HepG2 (cell line): ENCODE results near the gene PLD3. TPM values are rescaled to one million over a fixed set of nuclear protein-coding genes. Genes with fewer than 3 reads are reported as not detected.

Source experiments
- ERF ChIP-seq: IDR thresholded peaks from 2 replicates; pipeline ENCODE4 v1.6.1; 2018; ENCODE audit warnings: missing biosample characterization, missing genetic modification reagents
- HNF4A ChIP-seq: sonication (generic); formaldehyde crosslinking; IDR thresholded peaks from 2 replicates; pipeline ENCODE4 v1.4.0; 2020; ENCODE audit warnings: missing genetic modification reagents
- HNRNPLL ChIP-seq: fragments of 200-400 bp; formaldehyde crosslinking; IDR thresholded peaks from 2 replicates; pipeline ENCODE4 v1.6.1; 2017; ENCODE audit warnings: mild to moderate bottlenecking, low read depth, low read length; ENCODE audit not compliant: poor library complexity, severe bottlenecking
- IRF9 ChIP-seq: sonication (generic); formaldehyde crosslinking; IDR thresholded peaks from 2 replicates; pipeline ENCODE4 v1.8.0; 2022; ENCODE audit warnings: missing genetic modification reagents, mild to moderate bottlenecking, borderline replicate concordance
- IRX3 ChIP-seq: sonication (generic); formaldehyde crosslinking; IDR thresholded peaks from 2 replicates; pipeline ENCODE4 v1.8.1; 2023; ENCODE audit warnings: mild to moderate bottlenecking, low read depth, missing genetic modification reagents, borderline replicate concordance
- MED1 ChIP-seq: sonication (generic); formaldehyde crosslinking; IDR thresholded peaks from 2 replicates; pipeline ENCODE4 v1.4.0; 2020; ENCODE audit warnings: missing genetic modification reagents
- MYC ChIP-seq: sonication (generic); formaldehyde crosslinking; IDR thresholded peaks from 2 replicates; pipeline ENCODE4 v1.9.0; 2021; ENCODE audit warnings: missing genetic modification reagents, borderline replicate concordance
- NRL ChIP-seq: sonication (generic); formaldehyde crosslinking; IDR thresholded peaks from 2 replicates; pipeline ENCODE4 v1.5.0; 2020; ENCODE audit warnings: missing genetic modification reagents, mild to moderate bottlenecking, moderate library complexity, borderline replicate concordance
- PHF5A ChIP-seq: IDR thresholded peaks from one replicate; pipeline ENCODE4 v1.6.1; 2018; ENCODE audit warnings: low read depth, missing genetic modification reagents; ENCODE audit not compliant: unreplicated experiment
- PHF8 ChIP-seq: sonication (generic); formaldehyde crosslinking; IDR thresholded peaks from 2 replicates; pipeline ENCODE4 v1.5.0; 2020; ENCODE audit warnings: missing genetic modification reagents
- PRDM15 ChIP-seq: sonication (generic); formaldehyde crosslinking; IDR thresholded peaks from 2 replicates; pipeline ENCODE4 v1.4.0; 2020; ENCODE audit warnings: missing genetic modification reagents
- RXRA ChIP-seq: sonication (generic); formaldehyde crosslinking; IDR thresholded peaks from 2 replicates; pipeline ENCODE4 v1.5.1; 2020; ENCODE audit warnings: missing genetic modification reagents
- SRY ChIP-seq: sonication (generic); formaldehyde crosslinking; IDR thresholded peaks from 2 replicates; pipeline ENCODE4 v1.8.0; 2022; ENCODE audit warnings: mild to moderate bottlenecking, missing genetic modification reagents
- TFDP2 ChIP-seq: sonication (generic); formaldehyde crosslinking; IDR thresholded peaks from 2 replicates; pipeline ENCODE4 v1.4.0; 2020; ENCODE audit warnings: missing genetic modification reagents
- YEATS4 ChIP-seq: sonication (generic); formaldehyde crosslinking; IDR thresholded peaks from 2 replicates; pipeline ENCODE4 v1.4.0; 2020; ENCODE audit warnings: missing genetic modification reagents, borderline replicate concordance
- ZBTB7A ChIP-seq: sonication (generic); formaldehyde crosslinking; IDR thresholded peaks from 2 replicates; pipeline ENCODE4 v1.8.0; 2022; ENCODE audit warnings: mild to moderate bottlenecking, missing genetic modification reagents
- ZFX ChIP-seq: sonication (generic); formaldehyde crosslinking; IDR thresholded peaks from 2 replicates; pipeline ENCODE4 v1.4.0; 2020; ENCODE audit warnings: mild to moderate bottlenecking, low read depth, missing genetic modification reagents, moderate library complexity
- ZMYM3 ChIP-seq: sonication (generic); formaldehyde crosslinking; IDR thresholded peaks from 2 replicates; pipeline ENCODE4 v1.5.1; 2020; ENCODE audit warnings: mild to moderate bottlenecking, missing genetic modification reagents
- ZNF3 ChIP-seq: IDR thresholded peaks from 2 replicates; pipeline ENCODE4 v1.7.0; 2017; ENCODE audit warnings: inconsistent platforms
- polyA plus RNA-seq, 8 experiments: library from polyadenylated mRNA; depleted of rRNA in 3 of 8; stranded (reverse) in 7 of 8; unstranded in 1 of 8; fragments of >200 nt; fragmentation: Illumina TruSeq in 4 of 8; extraction: Trizol in 4 of 8; gene quantifications; 2 replicates each; pipeline versions ENCODE4 v1.2.1 to v1.2.3, GENCODE V29; 2011 to 2016; ENCODE audit warnings: low read depth in 4 of 8, missing spikeins in 1 of 8, mixed read lengths in 1 of 8; ENCODE audit not compliant: insufficient read depth in 1 of 8
- total RNA-seq, 5 experiments: library from RNA; depleted of rRNA; stranded (reverse); fragments of >200 nt; fragmentation: Illumina TruSeq; extraction: Trizol; gene quantifications; 2 replicates each; pipeline ENCODE4 v1.2.3, GENCODE V29; 2016; ENCODE audit warnings: low read depth in 1 of 5
- TF ChIP-seq, protein P1 (sequence below): sonication (generic); formaldehyde crosslinking; IDR thresholded peaks from 2 replicates; pipeline ENCODE4 v1.5.1; 2020; ENCODE audit warnings: missing genetic modification reagents, mild to moderate bottlenecking, borderline replicate concordance

PLD3 gene
- total and polyA plus RNA-seq, 2 of the 13 experiments (the other 11 are each of a cell fraction or from before 2014, with no cell fraction given), result 45.7 to 164 TPM

DNA sequence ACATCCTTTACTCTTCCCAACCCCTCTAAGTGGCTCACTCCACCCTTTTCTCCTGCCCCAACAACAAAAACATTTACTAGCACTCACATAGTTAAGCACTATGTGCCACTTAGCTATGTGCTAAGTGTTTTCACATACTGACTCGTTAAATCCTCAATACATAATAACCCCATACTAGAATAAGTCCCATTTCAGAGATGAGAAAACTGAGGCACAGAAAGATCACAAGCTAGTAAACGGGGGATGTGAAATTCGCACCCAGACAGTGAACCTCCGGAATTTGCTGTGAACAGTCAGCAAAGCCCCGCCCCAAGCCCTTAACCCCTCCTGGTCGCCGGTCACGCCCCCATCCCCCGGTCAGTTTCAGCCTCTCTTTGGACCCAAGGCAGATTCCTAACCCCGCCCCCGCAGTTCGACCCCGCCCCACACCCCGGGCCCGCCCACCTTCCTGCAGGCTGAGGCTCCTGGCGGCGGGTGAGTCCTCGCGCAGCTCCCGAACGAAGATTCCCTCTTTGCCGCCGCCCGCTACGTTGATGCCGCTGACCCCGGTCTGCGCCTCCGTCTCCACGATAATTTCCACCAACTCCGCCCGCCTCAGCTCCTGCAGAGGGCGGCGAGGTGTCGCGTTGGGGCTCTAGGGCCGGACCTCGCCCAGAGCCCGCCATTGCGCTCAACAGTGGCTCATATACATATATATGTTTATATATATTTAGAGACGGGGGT is 54.9 kb downstream of the PLD3 start (continued):
- TF ChIP-seq PHF5A (no peak), MED1 (CRISPR knock-in tag) (0 out of 2 replicates have a peak, but pooled peaks have one; percentile 5), MYC (CRISPR knock-in tag) (0 out of 2 replicates have a peak, but pooled peaks have one; percentile 24), IRX3 (CRISPR knock-in tag) (no peak), RXRA (0 out of 2 replicates have a peak, but pooled peaks have one; percentile 33), ERF (CRISPR knock-in tag) (0 out of 2 replicates have a peak, but pooled peaks have one; percentile 16), SRY (CRISPR knock-in tag) (no peak), ZFX (peak; percentile 65), ZNF3 (CRISPR knock-in tag) (no peak), TFDP2 (CRISPR knock-in tag) (peak; percentile 34; the same call in 1 of the 2 replicates), IRF9 (CRISPR knock-in tag) (no peak), HNRNPLL (peak; percentile 95), YEATS4 (CRISPR knock-in tag) (0 out of 2 replicates have a peak, but pooled peaks have one; percentile 10), PHF8 (CRISPR knock-in tag) (peak; percentile 61), ZBTB7A (CRISPR knock-in tag) (no peak), HNF4A (CRISPR knock-in tag) (peak; percentile 36; the same call in 1 of the 2 replicates), PRDM15 (CRISPR knock-in tag) (peak; percentile 74), NRL (CRISPR knock-in tag) (no peak), ZMYM3 (CRISPR knock-in tag) (peak; percentile 97)
- TF ChIP-seq, protein P1, sequence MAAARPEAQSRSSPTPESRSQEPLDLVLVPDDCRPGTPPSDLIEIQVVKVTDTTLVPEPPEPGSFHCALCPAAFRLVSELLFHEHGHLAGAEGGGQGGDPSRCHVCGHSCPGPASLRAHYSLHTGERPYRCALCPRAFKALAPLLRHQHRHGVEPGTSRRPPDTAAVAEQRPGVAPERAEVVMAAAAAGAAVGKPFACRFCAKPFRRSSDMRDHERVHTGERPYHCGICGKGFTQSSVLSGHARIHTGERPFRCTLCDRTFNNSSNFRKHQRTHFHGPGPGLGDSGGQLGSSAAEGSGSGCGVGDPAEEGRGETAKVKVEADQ (CRISPR knock-in tag), result no peak
- TF ChIP-seq, all 625 proteins: peak for 46
